22Rv1 (cell line): ENCODE data around the gene TRHDE.

ENCODE experiments used
- ZFX ChIP-seq: fragments of 450-650 bp; IDR thresholded peaks from 2 replicates; pipeline ENCODE4 v1.6.1; 2017; ENCODE audit warnings: antibody characterized with exemption, borderline replicate concordance
- TF ChIP-seq, protein P1 (sequence below): fragments of 450-650 bp; IDR thresholded peaks from 2 replicates; pipeline ENCODE4 v1.5.1; 2017; ENCODE audit warnings: mild to moderate bottlenecking

DNA sequence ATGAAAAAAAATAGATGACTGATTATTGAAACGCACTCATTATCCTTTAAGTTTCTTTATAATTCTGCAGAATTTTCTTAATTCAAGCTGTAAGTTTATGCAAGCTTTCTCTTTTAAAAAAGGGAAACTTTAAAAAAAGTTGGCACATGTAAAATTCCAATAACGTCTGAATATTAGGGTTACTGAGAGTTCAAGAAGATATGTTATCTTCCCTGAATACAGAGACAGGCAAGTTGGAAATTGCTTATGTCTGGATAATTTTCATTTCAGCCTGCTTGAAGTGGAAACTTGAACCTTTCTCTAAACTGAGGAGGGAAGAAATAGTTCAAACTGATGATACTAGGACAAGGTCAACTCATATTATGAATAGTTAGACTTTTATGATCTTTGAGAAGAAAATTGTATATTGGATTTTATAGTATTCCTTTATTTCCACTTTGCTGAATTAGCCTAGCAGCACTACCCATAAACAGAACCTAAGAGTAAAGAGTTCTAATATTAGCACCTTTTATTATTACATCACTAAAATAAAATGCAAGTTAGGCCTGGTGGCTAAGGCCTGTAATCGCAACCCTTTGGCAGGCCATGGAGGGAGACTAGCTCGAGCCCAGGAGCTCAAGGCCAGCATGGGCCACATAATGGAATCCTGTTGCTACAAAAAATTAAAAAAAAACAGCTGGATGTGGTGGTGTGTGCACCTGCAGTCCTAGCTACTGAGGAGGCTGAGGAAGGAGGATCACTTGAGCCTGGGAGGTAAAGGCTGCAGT lies 288.0 kb downstream of the TRHDE start:
- TF ChIP-seq, protein P1, sequence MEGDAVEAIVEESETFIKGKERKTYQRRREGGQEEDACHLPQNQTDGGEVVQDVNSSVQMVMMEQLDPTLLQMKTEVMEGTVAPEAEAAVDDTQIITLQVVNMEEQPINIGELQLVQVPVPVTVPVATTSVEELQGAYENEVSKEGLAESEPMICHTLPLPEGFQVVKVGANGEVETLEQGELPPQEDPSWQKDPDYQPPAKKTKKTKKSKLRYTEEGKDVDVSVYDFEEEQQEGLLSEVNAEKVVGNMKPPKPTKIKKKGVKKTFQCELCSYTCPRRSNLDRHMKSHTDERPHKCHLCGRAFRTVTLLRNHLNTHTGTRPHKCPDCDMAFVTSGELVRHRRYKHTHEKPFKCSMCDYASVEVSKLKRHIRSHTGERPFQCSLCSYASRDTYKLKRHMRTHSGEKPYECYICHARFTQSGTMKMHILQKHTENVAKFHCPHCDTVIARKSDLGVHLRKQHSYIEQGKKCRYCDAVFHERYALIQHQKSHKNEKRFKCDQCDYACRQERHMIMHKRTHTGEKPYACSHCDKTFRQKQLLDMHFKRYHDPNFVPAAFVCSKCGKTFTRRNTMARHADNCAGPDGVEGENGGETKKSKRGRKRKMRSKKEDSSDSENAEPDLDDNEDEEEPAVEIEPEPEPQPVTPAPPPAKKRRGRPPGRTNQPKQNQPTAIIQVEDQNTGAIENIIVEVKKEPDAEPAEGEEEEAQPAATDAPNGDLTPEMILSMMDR: no peak
- no peak for TF ChIP-seq ZFX
